BE2C (cell line): ENCODE results near the gene YIF1B.

Experiments
- DNase-seq: peaks from one replicate; pipeline ENCODE4 v3.0.0-alpha.2; 2020
- H3K27me3 ChIP-seq: fragments of 250-450 bp; sonication (Bioruptor Pico); 2 replicates; pipeline ENCODE4 v1.5.1; 2020; ENCODE audit warnings: mild to moderate bottlenecking
- H3K36me3 ChIP-seq: fragments of 250-450 bp; sonication (Bioruptor Pico); 2 replicates; pipeline ENCODE4 v1.5.1; 2020; ENCODE audit warnings: mild to moderate bottlenecking
- H3K4me1 ChIP-seq: fragments of 250-450 bp; sonication (Bioruptor Pico); 2 replicates; pipeline ENCODE4 v1.5.1; 2020
- H3K4me3 ChIP-seq: 2 replicates; pipeline ENCODE4 v1.5.1; 2011; ENCODE audit warnings: low read depth, low read length
- H3K9me3 ChIP-seq: fragments of 250-450 bp; sonication (Bioruptor Pico); 2 replicates; pipeline ENCODE4 v1.5.1; 2020
- TF ChIP-seq, protein P1 (sequence below): IDR thresholded peaks from 2 replicates; pipeline ENCODE4 v1.5.1; 2012; ENCODE audit warnings: mild to moderate bottlenecking, low read depth, low read length

YIF1B gene

DNA sequence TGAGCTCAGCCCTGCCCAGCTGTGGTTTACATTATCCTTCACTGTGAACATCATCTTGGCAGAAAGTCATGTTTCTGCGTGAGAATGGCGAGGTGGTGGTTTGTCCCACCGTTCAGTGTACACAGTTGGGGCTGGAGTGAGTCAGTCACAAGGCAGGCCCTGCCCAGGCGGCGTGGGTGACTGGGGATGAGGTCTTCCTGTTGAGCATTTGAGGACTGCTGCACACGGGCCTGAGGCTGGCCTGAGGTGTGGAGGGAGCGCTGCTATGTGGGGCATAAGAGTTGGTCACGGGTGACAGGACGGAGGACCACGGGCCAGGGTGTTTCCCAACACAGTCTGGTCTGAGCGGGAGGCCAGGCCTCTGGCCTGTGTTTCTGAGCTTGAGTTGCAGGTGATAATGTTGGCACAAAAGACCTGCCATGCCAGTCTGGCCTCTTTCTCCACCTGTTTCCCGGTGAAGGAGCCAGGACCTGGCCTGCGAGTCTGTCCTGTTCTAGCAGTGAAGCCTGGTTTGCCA lies 25.1 kb downstream of the YIF1B start:
- Histone ChIP-seq H3K9me3 (no peaks in the 10 kb centered on the region), H3K27me3 (no peaks in the 10 kb centered on the region), H3K36me3 (no peaks in the 10 kb centered on the region), H3K4me3 (no peak overlapping the region), H3K4me1 (no peaks in the 10 kb centered on the region)
- DNase-seq: no peak
- TF ChIP-seq, protein P1, sequence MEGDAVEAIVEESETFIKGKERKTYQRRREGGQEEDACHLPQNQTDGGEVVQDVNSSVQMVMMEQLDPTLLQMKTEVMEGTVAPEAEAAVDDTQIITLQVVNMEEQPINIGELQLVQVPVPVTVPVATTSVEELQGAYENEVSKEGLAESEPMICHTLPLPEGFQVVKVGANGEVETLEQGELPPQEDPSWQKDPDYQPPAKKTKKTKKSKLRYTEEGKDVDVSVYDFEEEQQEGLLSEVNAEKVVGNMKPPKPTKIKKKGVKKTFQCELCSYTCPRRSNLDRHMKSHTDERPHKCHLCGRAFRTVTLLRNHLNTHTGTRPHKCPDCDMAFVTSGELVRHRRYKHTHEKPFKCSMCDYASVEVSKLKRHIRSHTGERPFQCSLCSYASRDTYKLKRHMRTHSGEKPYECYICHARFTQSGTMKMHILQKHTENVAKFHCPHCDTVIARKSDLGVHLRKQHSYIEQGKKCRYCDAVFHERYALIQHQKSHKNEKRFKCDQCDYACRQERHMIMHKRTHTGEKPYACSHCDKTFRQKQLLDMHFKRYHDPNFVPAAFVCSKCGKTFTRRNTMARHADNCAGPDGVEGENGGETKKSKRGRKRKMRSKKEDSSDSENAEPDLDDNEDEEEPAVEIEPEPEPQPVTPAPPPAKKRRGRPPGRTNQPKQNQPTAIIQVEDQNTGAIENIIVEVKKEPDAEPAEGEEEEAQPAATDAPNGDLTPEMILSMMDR: no peak

DNA sequence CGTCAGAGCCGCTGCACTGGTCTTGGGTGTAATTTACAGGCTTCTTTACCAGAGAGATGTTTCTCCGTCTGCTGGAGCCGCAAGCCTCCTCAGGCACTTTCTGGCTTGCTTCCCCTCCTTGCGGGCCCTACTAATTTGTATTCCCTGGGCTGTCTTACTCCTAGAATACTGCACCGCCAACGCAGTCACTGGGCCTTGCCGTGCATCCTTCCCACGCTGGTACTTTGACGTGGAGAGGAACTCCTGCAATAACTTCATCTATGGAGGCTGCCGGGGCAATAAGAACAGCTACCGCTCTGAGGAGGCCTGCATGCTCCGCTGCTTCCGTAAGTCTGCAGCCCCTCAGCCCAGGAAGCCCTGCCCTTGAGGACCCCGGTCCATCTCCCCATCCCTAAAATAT lies 25.8 kb downstream of the YIF1B start:
- Histone ChIP-seq H3K36me3 (no peaks in the 10 kb centered on the region), H3K9me3 (no peaks in the 10 kb centered on the region), H3K4me1 (no peaks in the 10 kb centered on the region), H3K27me3 (no peaks in the 10 kb centered on the region), H3K4me3 (no peak overlapping the region)
- TF ChIP-seq, protein P1: no peak
- no peak for DNase-seq

DNA sequence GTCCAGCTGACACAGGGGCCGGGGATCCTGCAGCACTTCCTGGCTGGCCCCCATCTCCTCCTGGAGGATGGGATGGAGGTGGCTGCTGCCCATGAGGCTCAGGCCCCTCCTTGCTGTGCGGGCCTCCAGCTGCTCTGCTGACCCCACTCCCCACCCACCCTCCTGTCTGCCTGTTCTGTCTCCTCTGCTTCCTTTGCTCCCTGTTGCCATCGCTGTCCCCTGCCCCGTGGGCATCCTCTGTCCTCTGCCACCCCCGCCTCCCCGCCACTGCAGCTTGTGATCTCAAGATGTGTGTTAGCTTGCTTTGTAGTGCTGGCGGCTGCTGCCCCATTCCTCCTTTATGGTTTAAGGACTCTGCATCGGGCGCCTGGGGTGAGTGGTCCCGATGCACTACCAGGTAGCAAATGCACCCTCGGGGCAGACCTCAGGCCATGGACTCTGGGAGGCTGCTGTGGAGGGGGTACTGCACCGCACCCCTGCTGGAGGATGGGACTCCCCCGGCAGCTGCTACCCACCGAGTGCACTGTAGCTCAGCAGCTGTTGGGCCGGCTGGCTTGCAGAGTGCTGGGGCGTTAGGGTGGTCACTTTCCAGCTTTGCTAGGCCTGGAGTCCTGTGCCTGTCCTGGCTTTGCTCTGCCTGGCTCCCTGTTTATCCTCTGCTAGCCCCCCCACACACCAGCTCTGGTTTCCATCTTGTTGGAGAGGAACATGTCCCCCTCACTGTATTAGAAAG lies 27.5 kb downstream of the YIF1B start:
- no peaks in the 10 kb centered on the region for H3K27me3 ChIP-seq
- no peak overlapping the region for H3K4me3 ChIP-seq
- no peaks in the 10 kb centered on the region for H3K4me1 ChIP-seq
- no peaks in the 10 kb centered on the region for H3K36me3 ChIP-seq
- DNase-seq: no peak
- TF ChIP-seq, protein P1: no peak
- no peaks in the 10 kb centered on the region for H3K9me3 ChIP-seq

DNA sequence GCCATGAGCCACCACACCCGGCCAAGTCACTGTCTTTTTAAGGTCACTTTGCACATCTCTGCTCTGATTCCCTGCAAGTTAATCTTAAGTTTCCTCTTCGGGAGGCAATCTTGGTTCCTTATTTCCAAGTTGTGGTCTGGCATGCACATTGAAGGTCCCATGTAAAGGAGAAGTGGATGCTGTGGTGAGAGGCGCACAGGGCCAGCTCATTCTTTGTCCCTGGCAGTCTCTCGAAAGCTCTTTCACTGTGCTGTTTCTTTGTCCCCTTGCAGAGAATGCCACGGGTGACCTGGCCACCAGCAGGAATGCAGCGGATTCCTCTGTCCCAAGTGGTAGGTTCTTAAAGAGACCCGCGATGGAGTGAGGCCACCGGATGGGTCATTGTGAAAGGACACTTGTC lies 28.1 kb downstream of the YIF1B start:
- H3K9me3 ChIP-seq: no peaks in the 10 kb centered on the region
- TF ChIP-seq, protein P1: no peak
- H3K36me3 ChIP-seq: no peaks in the 10 kb centered on the region
- DNase-seq: no peak
- H3K4me3 ChIP-seq: no peak overlapping the region
- H3K4me1 ChIP-seq: no peaks in the 10 kb centered on the region
- H3K27me3 ChIP-seq: no peaks in the 10 kb centered on the region

DNA sequence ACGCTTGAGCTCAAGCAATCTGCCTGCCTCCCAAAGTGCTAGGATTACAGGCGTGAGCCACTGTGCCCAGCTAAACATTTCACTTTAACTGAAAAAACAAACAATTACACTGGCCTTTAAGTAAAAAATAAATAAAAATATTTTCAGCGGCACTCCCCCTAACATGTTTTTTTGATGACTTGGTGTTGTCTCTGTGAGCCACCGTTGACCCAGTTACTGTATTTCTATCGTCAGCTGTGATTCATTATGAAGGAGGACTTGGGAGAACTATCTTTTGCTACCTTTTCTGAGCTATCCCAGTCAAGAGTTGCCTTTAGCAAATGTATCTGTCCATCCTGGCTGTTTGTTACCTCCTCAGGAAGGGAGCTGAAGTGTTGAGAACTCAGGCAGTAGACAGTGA lies 30.2 kb downstream of the YIF1B start:
- no peaks in the 10 kb centered on the region; the same call in 1 of the 2 replicates for H3K4me1 ChIP-seq

DNA sequence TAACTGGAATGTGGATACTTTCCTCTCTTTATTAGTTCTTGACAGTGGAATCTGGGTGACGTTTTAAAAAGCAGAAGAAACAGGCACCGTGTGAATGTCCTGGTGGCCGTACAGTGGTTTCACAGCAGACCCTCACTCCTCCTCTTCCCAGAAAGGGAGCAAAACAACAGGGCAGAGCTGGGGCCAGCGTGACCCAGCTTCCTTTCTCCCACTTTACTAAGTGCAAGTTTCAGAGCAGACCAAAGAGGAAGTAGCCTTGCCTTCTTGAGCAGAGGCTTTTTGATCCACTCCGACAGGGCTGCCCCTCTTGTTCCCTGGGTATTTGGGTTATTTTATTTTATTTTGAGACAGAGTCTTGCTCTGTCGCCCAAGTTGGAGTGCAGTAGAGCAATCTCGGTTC lies 31.3 kb downstream of the YIF1B start:
- Histone ChIP-seq H3K27me3 (no peaks in the 10 kb centered on the region), H3K4me1 (no peaks in the 10 kb centered on the region; the same call in 1 of the 2 replicates), H3K36me3 (no peaks in the 10 kb centered on the region), H3K9me3 (no peaks in the 10 kb centered on the region), H3K4me3 (no peak overlapping the region)
- no peak for DNase-seq
- TF ChIP-seq, protein P1: no peak

More for the DNA sequence above, 30.2 kb downstream of the YIF1B start:
- TF ChIP-seq, protein P1: no peak
- Histone ChIP-seq H3K4me3 (no peak overlapping the region), H3K9me3 (no peaks in the 10 kb centered on the region), H3K27me3 (no peaks in the 10 kb centered on the region), H3K36me3 (no peaks in the 10 kb centered on the region)
- DNase-seq: no peak
